HepG2 (cell line): ENCODE measurements around the gene BCAS1.

ENCODE experiments used
- EZH2 ChIP-seq: conservative IDR thresholded peaks from 2 replicates; pipeline ENCODE4 v1.6.1; 2012; ENCODE audit warnings: mild to moderate bottlenecking, low read depth, low read length, moderate library complexity
- TF ChIP-seq, protein P1 (sequence below): sonication (generic); formaldehyde crosslinking; IDR thresholded peaks from 2 replicates; pipeline ENCODE4 v1.5.0; 2020; ENCODE audit warnings: mild to moderate bottlenecking, missing genetic modification reagents, moderate library complexity

DNA sequence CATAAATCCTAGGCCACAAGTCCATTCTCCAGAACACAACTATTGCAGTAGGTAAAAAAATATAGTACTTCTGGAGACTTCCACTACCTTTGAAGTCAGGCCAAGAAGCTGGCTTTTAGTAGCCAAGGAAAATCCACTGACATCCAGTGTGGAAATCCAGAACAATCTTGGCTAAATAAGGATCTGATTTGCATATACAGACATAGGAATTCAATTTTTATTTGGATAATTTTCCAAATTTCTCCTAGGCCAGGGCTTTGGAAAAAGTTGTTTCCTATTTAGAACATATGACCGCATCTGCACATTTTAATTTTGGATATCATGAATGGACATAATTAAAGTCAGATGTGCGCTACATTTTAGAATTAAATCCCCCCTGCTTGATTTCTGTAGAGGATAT is 100.2 kb downstream of the BCAS1 start:
- TF ChIP-seq EZH2 = no peak
- TF ChIP-seq, protein P1, sequence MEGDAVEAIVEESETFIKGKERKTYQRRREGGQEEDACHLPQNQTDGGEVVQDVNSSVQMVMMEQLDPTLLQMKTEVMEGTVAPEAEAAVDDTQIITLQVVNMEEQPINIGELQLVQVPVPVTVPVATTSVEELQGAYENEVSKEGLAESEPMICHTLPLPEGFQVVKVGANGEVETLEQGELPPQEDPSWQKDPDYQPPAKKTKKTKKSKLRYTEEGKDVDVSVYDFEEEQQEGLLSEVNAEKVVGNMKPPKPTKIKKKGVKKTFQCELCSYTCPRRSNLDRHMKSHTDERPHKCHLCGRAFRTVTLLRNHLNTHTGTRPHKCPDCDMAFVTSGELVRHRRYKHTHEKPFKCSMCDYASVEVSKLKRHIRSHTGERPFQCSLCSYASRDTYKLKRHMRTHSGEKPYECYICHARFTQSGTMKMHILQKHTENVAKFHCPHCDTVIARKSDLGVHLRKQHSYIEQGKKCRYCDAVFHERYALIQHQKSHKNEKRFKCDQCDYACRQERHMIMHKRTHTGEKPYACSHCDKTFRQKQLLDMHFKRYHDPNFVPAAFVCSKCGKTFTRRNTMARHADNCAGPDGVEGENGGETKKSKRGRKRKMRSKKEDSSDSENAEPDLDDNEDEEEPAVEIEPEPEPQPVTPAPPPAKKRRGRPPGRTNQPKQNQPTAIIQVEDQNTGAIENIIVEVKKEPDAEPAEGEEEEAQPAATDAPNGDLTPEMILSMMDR (CRISPR knock-in tag) = no peak
